Osteoblast (primary cell): ENCODE results near the gene PLD4. TPM values are rescaled to one million over a fixed set of nuclear protein-coding genes. Genes with fewer than 3 reads are reported as not detected.
A peak's percentile ranks its signal among the peaks of the same experiment; 100 is the strongest.

ENCODE experiments used
- DNase-seq: peaks from one replicate; pipeline ENCODE4 v3.0.0; 2011; ENCODE audit warnings: low spot score, mixed read lengths; ENCODE audit not compliant: insufficient read length; ENCODE audit errors: missing footprints
- H2AFZ ChIP-seq: 2 replicates; pipeline ENCODE4 v1.6.0; 2011; ENCODE audit warnings: mild to moderate bottlenecking, low read length
- H3K27ac ChIP-seq: 2 replicates; pipeline ENCODE4 v1.5.1; 2011; ENCODE audit warnings: mild to moderate bottlenecking, low read depth, low read length, moderate library complexity
- H3K27me3 ChIP-seq: 2 replicates; pipeline ENCODE4 v1.6.0; 2012; ENCODE audit warnings: mild to moderate bottlenecking, control low read depth, inconsistent platforms, low read length, moderate library complexity; ENCODE audit not compliant: insufficient read depth
- H3K36me3 ChIP-seq: 2 replicates; pipeline ENCODE4 v1.5.1; 2011; ENCODE audit warnings: mild to moderate bottlenecking, low read length, control low read depth, moderate library complexity; ENCODE audit not compliant: insufficient read depth
- H3K4me1 ChIP-seq: 2 replicates; pipeline ENCODE4 v1.5.1; 2011; ENCODE audit warnings: mild to moderate bottlenecking, low read length, control low read depth, moderate library complexity; ENCODE audit not compliant: insufficient read depth
- H3K4me2 ChIP-seq: 2 replicates; pipeline ENCODE4 v1.6.0; 2011; ENCODE audit warnings: mild to moderate bottlenecking, low read length; ENCODE audit not compliant: insufficient read depth
- H3K4me3 ChIP-seq: fragments of 200-600 bp; sonication (generic); 3 replicates; pipeline ENCODE4 v1.5.1; 2012; ENCODE audit warnings: mild to moderate bottlenecking, low read length, inconsistent platforms; ENCODE audit not compliant: insufficient read depth
- H3K79me2 ChIP-seq: 2 replicates; pipeline ENCODE4 v1.6.0; 2012; ENCODE audit warnings: mild to moderate bottlenecking, low read length, control low read depth, inconsistent platforms; ENCODE audit not compliant: insufficient read depth
- H3K9me3 ChIP-seq: 2 replicates; pipeline ENCODE4 v1.5.1; 2011; ENCODE audit warnings: low read depth, low read length, control low read depth
- H4K20me1 ChIP-seq: 2 replicates; pipeline ENCODE4 v1.6.0; 2012; ENCODE audit warnings: mild to moderate bottlenecking, low read length, control low read depth; ENCODE audit not compliant: insufficient read depth
- CTCF ChIP-seq: IDR thresholded peaks from 2 replicates; pipeline ENCODE4 v1.5.1; 2011; ENCODE audit warnings: mild to moderate bottlenecking, low read depth, low read length, moderate library complexity; ENCODE audit errors: extremely low read depth
- total RNA-seq: library from RNA; depleted of rRNA; stranded (reverse); fragments of >200 nt; gene quantifications from 2 replicates; pipeline ENCODE4 v1.2.3, GENCODE V29; 2012

PLD4 gene
- total RNA-seq, 1 donor, result not detected

DNA sequence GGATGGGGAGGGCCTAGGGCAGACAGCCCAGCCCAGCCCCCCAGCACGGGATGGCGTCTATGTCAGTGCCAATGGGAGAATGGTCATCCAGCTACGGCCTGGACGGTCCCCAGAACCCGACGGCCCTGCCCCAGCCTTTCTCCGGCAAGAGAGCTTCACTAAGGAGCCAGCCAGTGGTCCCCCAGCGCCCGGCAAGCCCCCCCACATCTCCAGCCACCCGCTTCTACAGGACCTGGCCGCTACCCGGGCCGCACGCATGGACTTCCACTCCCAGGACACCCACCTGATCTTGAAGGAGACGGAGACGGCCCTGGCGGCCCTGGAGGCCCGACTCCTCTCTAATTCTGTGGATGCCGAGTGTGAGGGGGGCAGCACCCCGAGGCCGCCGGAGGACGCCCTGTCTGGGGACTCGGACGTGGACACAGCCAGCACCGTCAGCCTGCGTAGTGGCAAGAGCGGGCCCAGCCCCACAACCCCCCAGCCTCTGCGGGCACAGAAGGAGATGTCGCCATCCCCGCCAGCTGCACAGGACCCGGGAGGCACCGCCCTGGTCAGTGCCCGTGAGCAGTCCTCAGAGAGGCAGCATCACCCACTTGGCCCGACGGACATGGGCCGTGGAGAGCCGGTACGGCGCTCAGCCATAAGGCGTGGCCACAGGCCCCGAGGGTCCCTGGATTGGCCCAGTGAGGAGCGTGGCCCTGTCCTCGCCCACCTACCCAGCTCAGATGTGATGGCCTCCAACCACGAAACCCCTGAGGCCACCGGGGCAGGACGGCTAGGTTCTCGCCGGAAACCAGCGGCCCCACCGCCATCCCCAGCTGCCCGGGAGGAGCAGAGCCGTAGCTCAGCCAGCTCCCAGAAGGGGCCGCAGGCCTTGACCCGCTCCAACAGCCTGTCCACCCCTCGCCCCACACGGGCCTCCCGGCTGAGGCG lies 37.7 kb upstream of the PLD4 start:
- no peak overlapping the region for H3K4me3 ChIP-seq
- no peaks in the 10 kb centered on the region for H3K4me1 ChIP-seq
- no peaks in the 10 kb centered on the region for H3K79me2 ChIP-seq
- peak; percentile 86 for DNase-seq
- no peak overlapping the region for H2AFZ ChIP-seq
- no peak overlapping the region for H3K27ac ChIP-seq
- no peaks in the 10 kb centered on the region for H3K27me3 ChIP-seq
- H4K20me1 ChIP-seq, result peaks cover 3% of the 10 kb centered on the region
- peaks cover 11% of the 10 kb centered on the region for H3K36me3 ChIP-seq
- TF ChIP-seq CTCF, result no peak
- no peaks in the 10 kb centered on the region for H3K9me3 ChIP-seq
- no peak overlapping the region for H3K4me2 ChIP-seq

DNA sequence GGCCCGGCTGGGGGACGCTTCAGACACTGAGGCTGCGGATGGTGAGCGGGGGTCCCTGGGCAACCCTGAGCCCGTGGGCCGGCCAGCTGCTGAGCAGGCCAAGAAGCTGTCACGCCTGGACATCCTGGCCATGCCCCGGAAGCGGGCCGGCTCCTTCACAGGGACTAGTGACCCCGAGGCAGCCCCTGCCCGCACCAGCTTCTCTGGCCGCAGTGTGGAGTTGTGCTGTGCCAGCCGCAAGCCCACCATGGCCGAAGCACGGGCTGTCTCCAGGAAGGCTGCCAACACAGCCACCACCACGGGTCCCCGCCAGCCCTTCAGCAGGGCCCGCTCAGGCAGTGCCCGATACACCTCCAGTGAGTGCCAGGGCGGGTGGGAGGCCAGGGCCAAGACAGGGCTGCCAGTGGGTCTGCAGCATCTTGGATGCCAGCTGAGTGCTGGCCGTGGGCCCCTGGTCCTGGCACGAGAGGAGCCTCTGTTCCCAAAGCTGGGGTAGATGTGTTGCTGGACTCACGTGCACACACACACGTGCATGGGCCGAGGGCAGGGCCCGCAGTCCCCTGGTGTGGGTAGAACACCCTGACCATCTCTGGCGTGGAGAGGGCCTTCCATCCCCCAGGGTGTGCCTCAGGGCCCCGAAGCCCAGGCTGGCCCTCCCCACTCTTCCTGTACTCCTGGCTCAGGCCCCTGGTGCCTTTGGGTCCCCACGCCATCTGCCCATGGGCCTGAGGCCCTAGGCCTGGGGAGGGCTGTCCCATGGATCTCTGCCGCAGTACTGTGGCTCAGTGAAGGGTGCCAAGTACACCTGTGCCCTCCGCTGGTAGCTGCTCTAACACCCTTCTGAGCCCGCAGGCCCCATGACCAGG lies 36.8 kb upstream of the PLD4 start:
- Histone ChIP-seq H4K20me1 (peaks cover 3% of the 10 kb centered on the region), H3K4me3 (no peak overlapping the region), H3K27me3 (no peaks in the 10 kb centered on the region), H3K4me1 (no peaks in the 10 kb centered on the region), H3K79me2 (no peaks in the 10 kb centered on the region), H3K27ac (no peak overlapping the region), H3K9me3 (no peaks in the 10 kb centered on the region), H3K36me3 (peaks cover 11% of the 10 kb centered on the region), H3K4me2 (no peak overlapping the region), H2AFZ (no peak overlapping the region)
- TF ChIP-seq CTCF, result no peak
- DNase-seq, result peak; percentile 79

DNA sequence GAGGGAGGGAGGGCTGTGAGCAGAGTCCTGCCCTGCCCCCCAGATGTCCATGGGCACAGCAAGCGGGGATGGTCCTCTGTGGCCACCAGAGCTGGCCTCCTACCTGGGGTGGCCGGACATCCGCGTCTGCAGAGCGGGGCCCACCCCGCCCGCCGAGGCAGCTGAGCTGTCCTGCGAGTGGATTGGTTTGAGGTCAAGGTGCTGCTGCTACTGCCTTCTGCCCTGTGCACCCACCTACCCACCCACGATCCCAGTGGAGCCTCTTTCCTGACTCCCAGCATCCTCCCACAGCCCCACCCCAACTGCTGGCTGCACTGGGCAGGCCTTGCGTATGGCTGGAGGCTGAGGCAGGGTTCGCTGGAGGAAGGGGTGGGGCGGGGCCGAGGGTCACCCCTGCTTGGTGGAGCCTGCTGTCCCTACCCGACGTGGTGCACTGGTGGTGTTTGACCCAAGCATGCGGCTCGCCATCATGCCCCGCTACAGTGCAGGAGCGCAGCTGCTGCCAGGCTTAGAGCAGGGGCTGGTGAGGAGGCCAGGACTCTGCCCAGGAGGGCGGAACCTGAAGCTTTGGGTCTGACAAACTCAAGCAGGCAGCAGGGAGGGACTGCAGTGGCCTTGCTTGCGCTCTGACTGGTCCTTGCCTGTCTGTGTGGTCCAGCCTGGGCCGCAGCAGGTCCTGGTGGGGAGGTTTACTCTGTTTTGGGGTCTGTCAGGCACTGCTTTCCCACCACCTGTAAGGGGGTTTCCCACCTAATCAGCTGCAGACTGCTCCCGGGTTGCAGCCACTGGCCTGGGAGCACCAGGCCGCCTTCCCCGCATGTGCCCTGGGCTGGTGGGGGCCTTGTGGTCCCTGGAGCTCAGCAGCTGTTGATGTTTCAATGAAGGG lies 35.9 kb upstream of the PLD4 start:
- no peak for TF ChIP-seq CTCF
- no peak overlapping the region for H3K27ac ChIP-seq

More for the DNA sequence above, 35.9 kb upstream of the PLD4 start:
- Histone ChIP-seq H3K4me3 (no peak overlapping the region), H3K9me3 (no peaks in the 10 kb centered on the region), H3K4me2 (no peak overlapping the region), H3K4me1 (no peaks in the 10 kb centered on the region), H3K36me3 (peaks cover 6% of the 10 kb centered on the region), H2AFZ (no peak overlapping the region), H4K20me1 (peaks cover 3% of the 10 kb centered on the region), H3K79me2 (no peaks in the 10 kb centered on the region), H3K27me3 (no peaks in the 10 kb centered on the region)
- DNase-seq, result peak; percentile 83
